Measurements from ENCODE around the gene IVD. TPM values are rescaled to one million over a fixed set of nuclear protein-coding genes. Genes with fewer than 3 reads are reported as not detected.
A peak's percentile ranks its signal among the peaks of the same experiment; 100 is the strongest.

IVD gene
- total RNA-seq, 4 donors from 2014 or later, result 38.8 to 50.7 (median 44.7) TPM

DNA sequence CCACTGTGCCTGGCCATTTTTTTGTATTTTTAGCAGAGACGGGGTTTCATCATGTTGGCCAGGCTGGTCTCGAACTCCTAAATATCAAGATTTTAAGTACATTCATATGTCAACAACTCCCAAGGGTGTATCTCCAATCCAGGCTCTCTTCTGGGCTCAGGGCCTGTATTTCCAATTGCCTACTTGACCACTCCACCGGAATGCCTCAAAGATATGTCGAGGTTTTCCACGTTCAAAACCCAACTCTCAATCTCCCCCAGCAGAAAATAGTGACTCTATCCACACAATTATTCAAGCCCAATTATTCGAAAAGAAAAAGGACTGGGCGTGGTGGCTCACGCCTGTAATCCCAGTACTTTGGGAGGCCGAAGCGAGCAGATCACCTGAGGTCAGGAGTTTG lies 25.0 kb upstream of the IVD start:
- no peak for TF ChIP-seq POLR2AphosphoS5 (IDR thresholded peaks at IDR 0.05)
- TF ChIP-seq POLR2A (IDR thresholded peaks at IDR 0.05; ENCODE audit: low read depth), result no peak
- no peak for TF ChIP-seq EP300 (IDR thresholded peaks at IDR 0.05)
- TF ChIP-seq, protein P1, sequence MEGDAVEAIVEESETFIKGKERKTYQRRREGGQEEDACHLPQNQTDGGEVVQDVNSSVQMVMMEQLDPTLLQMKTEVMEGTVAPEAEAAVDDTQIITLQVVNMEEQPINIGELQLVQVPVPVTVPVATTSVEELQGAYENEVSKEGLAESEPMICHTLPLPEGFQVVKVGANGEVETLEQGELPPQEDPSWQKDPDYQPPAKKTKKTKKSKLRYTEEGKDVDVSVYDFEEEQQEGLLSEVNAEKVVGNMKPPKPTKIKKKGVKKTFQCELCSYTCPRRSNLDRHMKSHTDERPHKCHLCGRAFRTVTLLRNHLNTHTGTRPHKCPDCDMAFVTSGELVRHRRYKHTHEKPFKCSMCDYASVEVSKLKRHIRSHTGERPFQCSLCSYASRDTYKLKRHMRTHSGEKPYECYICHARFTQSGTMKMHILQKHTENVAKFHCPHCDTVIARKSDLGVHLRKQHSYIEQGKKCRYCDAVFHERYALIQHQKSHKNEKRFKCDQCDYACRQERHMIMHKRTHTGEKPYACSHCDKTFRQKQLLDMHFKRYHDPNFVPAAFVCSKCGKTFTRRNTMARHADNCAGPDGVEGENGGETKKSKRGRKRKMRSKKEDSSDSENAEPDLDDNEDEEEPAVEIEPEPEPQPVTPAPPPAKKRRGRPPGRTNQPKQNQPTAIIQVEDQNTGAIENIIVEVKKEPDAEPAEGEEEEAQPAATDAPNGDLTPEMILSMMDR (IDR thresholded peaks at IDR 0.05), result no peak
- no peak overlapping the region for H3K4me3 ChIP-seq
- H3K36me3 ChIP-seq, result peaks cover 0 to 4% (median 0%) of the 10 kb centered on the region in 4 donors
- peaks cover 16 to 24% (median 22%) of the 10 kb centered on the region in 4 donors for H3K4me1 ChIP-seq
- H3K9me3 ChIP-seq, result no peaks in the 10 kb centered on the region
- H3K27me3 ChIP-seq, result no peaks in the 10 kb centered on the region
- intact Hi-C loops (cut with DNase I), result no loop called here
- no peak overlapping the region for H3K27ac ChIP-seq (replicated peaks in 1 of 4)
- WGBS, result 99% methylated on average over 10 of the region's 10 CpGs
- DNase-seq (ENCODE audit: extremely low spot score), result no peak

DNA sequence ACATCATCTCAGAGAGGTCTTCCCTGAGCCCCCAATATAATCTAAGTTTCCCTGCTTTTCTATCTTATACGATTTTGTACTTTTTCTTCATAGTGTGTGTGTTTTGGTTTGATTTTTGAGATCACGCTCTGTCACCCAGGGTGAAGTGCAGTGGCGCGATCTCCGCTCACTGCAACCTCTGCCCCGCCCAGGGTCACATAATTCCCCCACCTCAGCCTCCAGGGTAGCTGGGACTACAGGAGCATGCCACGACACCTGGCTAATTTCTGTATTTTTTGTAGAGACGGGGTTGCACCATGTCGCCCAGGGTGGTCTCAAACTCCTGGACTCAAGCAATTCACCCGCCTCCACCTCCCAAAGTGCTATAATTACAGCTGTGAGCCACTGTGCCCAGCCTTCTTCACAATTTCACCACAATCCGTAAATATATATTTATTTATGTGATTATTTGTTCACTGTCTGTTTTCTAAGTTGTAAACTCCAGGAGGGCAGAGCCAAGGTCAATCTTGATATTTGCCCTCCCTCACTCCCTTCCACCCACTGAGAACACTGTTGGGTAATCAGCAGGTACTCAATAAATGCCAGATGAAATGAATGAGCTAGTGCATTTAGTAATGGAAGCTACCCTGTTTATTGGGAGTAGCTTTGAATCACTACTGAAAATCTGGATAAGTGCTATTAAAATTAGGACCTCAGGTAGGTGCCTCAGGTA lies 23.6 kb upstream of the IVD start:
- intact Hi-C loops (cut with DNase I), result no loop called here
- Histone ChIP-seq H3K4me3 (peak overlapping the region; percentile 71 to 88 (median 78)), H3K27ac (replicated peaks in 1 of 4) (no peak overlapping the region), H3K27me3 (no peaks in the 10 kb centered on the region), H3K4me1 (peaks cover 16 to 24% (median 22%) of the 10 kb centered on the region in 4 donors), H3K9me3 (no peaks in the 10 kb centered on the region), H3K36me3 (peaks cover 4 to 12% (median 7%) of the 10 kb centered on the region in 4 donors)
- no peak for TF ChIP-seq POLR2A (IDR thresholded peaks at IDR 0.05; ENCODE audit: low read depth)
- TF ChIP-seq POLR2AphosphoS5 (IDR thresholded peaks at IDR 0.05), result no peak
- no peak for TF ChIP-seq EP300 (IDR thresholded peaks at IDR 0.05)
- TF ChIP-seq, protein P1 (IDR thresholded peaks at IDR 0.05), result no peak
- DNase-seq (ENCODE audit: extremely low spot score), result no peak
- WGBS, result 92% methylated on average over 11 of the region's 11 CpGs

- intact Hi-C loops (cut with DNase I), result no loop called here
Observed at GRCh38 chr15:40382580-40383456, 22.8 kb upstream of the IVD start, which contains the start of gene KNSTRN. Gene KNSTRN (plus strand): TSS chr15:40382721. CDS start chr15:40382836, 115 bp downstream.

GRCh38 chr15:40386480-40386879 lies 19.1 kb upstream of the IVD start:
- peaks cover 9 to 54% (median 42%) of the 10 kb centered on the region in 4 donors for H3K36me3 ChIP-seq
- no peak for TF ChIP-seq EP300 (IDR thresholded peaks at IDR 0.05)
- TF ChIP-seq POLR2A (IDR thresholded peaks at IDR 0.05; ENCODE audit: low read depth), result no peak
- TF ChIP-seq, protein P1 (IDR thresholded peaks at IDR 0.05), result no peak
- no peak for TF ChIP-seq POLR2AphosphoS5 (IDR thresholded peaks at IDR 0.05)
- 97% methylated on average over 3 of the region's 3 CpGs for WGBS
- no peaks in the 10 kb centered on the region for H3K27me3 ChIP-seq
- intact Hi-C loops (cut with DNase I), result no loop called here
- peaks cover 13 to 20% (median 17%) of the 10 kb centered on the region in 4 donors for H3K4me1 ChIP-seq
- no peak overlapping the region for H3K27ac ChIP-seq (replicated peaks in 1 of 4)
- H3K9me3 ChIP-seq, result no peaks in the 10 kb centered on the region
- H3K4me3 ChIP-seq, result no peak overlapping the region
- DNase-seq (ENCODE audit: extremely low spot score), result no peak

More at GRCh38 chr15:40382580-40383456, 22.8 kb upstream of the IVD start, which contains the start of gene KNSTRN:
- H3K4me3 ChIP-seq, result peak within 1 kb of the TSS; percentile 71 to 88 (median 78)
- DNase-seq (ENCODE audit: extremely low spot score), result peak; percentile 96
- no peaks in the 10 kb centered on the region for H3K9me3 ChIP-seq
- H3K27ac ChIP-seq (replicated peaks in 1 of 4), result peak within 1 kb of the TSS in 3 of 4 donors; percentile 19 to 65 (median 50)
- 6% methylated on average over 38 of the region's 57 CpGs for WGBS
- H3K27me3 ChIP-seq, result no peaks in the 10 kb centered on the region
- no peak for TF ChIP-seq EP300 (IDR thresholded peaks at IDR 0.05)
- TF ChIP-seq POLR2AphosphoS5 (IDR thresholded peaks at IDR 0.05), result peak in 1 of 2 donors; percentile 80
- no peak for TF ChIP-seq POLR2A (IDR thresholded peaks at IDR 0.05; ENCODE audit: low read depth)
- TF ChIP-seq, protein P1 (IDR thresholded peaks at IDR 0.05), result no peak
- H3K4me1 ChIP-seq, result peaks cover 16 to 24% (median 22%) of the 10 kb centered on the region in 4 donors
- H3K36me3 ChIP-seq, result peaks cover 5 to 20% (median 15%) of the 10 kb centered on the region in 4 donors

Measured in esophagus muscularis mucosa (tissue), 4 donors.